ENCODE results near the gene PLEKHH3.

PLEKHH3 gene

DNA sequence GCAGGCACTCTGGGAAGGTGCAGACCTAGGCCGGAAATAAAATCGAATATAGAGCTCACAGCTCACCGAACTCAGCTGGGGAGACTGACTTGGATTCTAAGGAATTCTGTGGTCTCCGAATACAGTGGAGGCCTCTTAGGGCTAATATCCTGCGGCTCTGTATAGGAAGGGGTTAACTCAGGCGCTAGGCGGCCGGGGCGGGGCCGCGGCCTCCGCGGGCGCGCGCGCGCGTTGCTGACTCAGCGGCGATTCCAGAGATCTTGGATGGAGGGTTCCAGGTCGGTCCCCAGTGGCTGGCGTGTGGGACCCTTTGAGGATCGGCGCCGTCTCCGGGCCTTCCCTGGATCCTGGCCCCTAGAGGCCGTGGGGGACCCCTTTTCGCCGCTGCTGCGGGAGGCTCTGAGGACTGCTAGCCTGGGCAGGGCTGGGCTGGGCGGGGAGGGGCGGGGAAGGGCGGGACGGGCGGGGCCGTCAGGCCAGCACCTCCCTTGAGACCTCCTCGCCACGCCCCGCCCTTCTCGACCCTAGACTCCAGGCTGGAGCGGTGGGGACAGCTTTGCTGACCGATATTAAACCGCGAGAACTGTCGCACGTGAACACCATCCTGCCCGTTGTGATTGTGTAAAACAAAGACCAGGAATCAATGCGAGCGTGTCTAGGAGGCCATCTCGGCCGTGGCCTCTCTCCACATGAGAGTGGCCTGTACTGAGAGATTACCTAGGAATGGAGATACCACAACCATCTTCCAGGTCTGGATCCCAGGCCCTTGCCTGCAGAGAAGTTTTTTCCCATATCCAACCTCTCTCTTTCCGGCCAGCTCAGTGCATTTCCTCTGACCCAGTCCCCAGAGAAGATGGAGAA lies 1.4 kb upstream of the PLEKHH3 start:
- DNase-seq (ENCODE audit: low read depth): peak; percentile 97
- peak overlapping the region; percentile 83 for H3K4me3 ChIP-seq (ENCODE audit: low read depth, low read length)
- TF ChIP-seq, protein P1, sequence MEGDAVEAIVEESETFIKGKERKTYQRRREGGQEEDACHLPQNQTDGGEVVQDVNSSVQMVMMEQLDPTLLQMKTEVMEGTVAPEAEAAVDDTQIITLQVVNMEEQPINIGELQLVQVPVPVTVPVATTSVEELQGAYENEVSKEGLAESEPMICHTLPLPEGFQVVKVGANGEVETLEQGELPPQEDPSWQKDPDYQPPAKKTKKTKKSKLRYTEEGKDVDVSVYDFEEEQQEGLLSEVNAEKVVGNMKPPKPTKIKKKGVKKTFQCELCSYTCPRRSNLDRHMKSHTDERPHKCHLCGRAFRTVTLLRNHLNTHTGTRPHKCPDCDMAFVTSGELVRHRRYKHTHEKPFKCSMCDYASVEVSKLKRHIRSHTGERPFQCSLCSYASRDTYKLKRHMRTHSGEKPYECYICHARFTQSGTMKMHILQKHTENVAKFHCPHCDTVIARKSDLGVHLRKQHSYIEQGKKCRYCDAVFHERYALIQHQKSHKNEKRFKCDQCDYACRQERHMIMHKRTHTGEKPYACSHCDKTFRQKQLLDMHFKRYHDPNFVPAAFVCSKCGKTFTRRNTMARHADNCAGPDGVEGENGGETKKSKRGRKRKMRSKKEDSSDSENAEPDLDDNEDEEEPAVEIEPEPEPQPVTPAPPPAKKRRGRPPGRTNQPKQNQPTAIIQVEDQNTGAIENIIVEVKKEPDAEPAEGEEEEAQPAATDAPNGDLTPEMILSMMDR (IDR thresholded peaks at IDR 0.05; ENCODE audit: insufficient read depth, low read depth, low read length, missing control alignments): no peak

DNA sequence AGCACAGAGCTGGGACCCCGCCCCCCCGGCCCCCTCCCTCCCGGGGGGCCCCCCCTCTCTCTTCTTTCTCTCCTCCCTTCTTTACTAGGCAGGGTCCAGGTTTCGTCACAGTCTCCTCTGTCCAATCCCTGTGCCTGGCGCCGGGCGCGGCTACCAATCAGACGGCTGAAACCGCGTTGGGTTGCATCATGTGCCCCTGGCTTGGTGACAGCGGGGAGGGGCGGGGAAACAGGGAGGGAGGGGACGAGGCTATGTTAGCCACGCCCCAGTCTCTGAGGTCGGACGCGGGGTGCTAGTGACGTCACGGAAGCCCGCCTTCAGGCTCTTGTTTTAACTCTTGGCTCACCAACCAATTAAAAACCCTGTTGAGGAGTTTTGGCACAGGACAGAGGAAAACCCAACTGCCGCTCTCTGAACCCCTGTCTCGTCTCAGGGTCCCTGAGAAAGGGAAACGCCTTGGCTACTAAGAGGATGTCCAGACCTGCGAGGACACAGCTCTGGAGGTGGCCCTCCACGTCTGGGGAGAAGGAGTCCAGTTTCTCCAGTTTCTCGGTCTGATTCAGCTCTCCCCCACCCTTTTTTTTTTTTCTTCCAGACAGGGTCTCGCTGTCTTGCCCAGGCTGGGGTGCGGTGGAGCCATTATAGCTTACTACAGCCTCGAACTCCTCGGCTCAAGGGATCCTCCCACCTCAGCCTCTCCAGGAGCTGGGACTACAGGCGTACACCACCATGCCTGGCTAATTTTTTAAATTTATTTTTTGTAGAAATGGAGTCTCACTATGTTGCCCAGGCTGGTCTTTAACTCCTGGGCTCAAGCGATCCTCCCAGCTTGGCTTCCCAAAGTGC lies 441 bp upstream of the PLEKHH3 start:
- peak overlapping the region; percentile 96 for H3K4me3 ChIP-seq (ENCODE audit: low read depth, low read length)
- TF ChIP-seq, protein P1 (IDR thresholded peaks at IDR 0.05; ENCODE audit: insufficient read depth, low read depth, low read length, missing control alignments): no peak
- DNase-seq (ENCODE audit: low read depth): peak; percentile 100

GRCh38 chr17:42675965-42676423 lies 800 bp downstream of the PLEKHH3 start:
- DNase-seq (ENCODE audit: low read depth): peak; percentile 32
- H3K4me3 ChIP-seq (ENCODE audit: low read depth, low read length): peak overlapping the region; percentile 96

GRCh38 chr17:42675348-42675964 lies 1.3 kb downstream of the PLEKHH3 start:
- peak overlapping the region; percentile 96 for H3K4me3 ChIP-seq (ENCODE audit: low read depth, low read length)
- TF ChIP-seq, protein P1 (IDR thresholded peaks at IDR 0.05; ENCODE audit: insufficient read depth, low read depth, low read length, missing control alignments): no peak
- peak; percentile 31 for DNase-seq (ENCODE audit: low read depth)

More at GRCh38 chr17:42675965-42676423, 800 bp downstream of the PLEKHH3 start:
- TF ChIP-seq, protein P1 (IDR thresholded peaks at IDR 0.05; ENCODE audit: insufficient read depth, low read depth, low read length, missing control alignments): no peak

DNA sequence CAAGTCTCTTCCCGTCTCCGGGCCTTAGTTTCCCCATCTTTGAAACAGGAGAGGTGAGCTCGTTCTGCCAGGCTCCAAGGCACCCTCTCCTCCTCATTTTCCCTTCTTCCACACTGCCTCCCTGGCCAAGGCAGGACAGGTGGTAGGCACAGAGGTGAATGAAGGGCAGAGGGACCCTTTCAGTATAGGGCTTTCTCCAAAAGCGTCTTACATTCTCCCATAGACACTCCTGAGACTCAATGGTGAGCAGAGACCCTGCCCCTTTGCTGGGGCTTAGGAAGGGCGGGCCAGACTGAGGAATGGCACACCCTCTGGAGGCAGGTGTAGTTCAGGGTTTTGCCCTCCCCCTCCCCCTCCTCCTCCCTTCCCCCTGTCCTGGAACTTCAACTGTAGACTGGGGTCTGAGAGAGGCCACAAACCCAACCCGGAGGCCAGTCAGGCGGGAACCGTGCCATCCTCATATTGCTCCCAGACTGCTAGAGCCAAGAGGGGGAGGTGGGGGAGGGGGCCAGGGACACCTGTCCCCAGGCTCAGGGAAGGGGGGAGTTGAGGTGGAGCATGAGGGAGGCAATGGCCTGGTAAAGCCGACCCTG lies 1.9 kb downstream of the PLEKHH3 start:
- TF ChIP-seq, protein P1 (IDR thresholded peaks at IDR 0.05; ENCODE audit: insufficient read depth, low read depth, low read length, missing control alignments): no peak
- peak; percentile 47 for DNase-seq (ENCODE audit: low read depth)
- H3K4me3 ChIP-seq (ENCODE audit: low read depth, low read length): peak overlapping the region; percentile 96
